ENCODE measurements around the gene OGN.
"Not testable (repeated sequence)": the region's sequence is repeated elsewhere in the genome, so short reads cannot be mapped to it uniquely, and the experiment has no call there.

The OGN gene, protein sequence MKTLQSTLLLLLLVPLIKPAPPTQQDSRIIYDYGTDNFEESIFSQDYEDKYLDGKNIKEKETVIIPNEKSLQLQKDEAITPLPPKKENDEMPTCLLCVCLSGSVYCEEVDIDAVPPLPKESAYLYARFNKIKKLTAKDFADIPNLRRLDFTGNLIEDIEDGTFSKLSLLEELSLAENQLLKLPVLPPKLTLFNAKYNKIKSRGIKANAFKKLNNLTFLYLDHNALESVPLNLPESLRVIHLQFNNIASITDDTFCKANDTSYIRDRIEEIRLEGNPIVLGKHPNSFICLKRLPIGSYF

GRCh38 chr9:92404042-92404836, at the start of gene OGN:
OGN (minus strand) TSS chr9:92404578; CDS start chr9:92403407, 1,171 bp downstream.
- no peak for DNase-seq

- no peak for DNase-seq
These were observed 42.2 kb upstream of the OGN start for GRCh38 chr9:92446536-92446935.

DNA sequence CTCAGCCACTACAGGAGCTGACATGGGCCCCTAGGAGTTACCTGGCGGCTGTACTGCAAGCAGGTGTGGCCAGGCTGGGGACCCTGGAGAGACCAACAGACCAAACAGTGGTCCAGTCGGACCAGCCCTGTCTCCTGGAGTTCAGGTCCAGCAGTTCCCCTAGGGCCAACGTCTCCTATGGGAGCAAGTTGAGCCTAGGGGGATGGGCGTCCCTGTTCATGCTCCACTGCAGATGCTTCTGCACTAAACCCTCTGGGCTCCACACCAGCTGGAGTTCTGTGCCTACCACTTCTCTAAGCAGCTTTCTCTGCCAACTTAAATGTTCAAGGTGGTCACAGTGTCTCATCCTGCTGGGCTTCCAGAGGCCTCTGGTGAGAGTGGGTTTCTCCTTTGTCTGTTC, 40.5 kb upstream of the OGN start:
- DNase-seq: no peak

DNA sequence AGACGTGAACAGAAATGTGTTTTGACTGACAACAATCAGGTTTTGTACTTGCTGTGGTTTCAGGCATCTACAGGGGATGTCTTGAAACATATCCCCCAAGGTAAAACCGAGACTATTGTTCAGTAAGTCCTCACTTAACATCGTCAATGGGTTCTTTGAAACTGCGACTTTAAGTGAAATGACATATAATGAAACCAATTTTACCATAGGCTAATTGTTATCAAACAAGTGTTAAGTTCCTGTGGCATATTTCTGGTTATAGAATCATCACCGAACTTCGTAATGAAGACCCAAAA, 36.3 kb upstream of the OGN start:
- DNase-seq: no peak

- no peak for DNase-seq
These were observed 35.8 kb upstream of the OGN start for GRCh38 chr9:92439921-92440750.

DNA sequence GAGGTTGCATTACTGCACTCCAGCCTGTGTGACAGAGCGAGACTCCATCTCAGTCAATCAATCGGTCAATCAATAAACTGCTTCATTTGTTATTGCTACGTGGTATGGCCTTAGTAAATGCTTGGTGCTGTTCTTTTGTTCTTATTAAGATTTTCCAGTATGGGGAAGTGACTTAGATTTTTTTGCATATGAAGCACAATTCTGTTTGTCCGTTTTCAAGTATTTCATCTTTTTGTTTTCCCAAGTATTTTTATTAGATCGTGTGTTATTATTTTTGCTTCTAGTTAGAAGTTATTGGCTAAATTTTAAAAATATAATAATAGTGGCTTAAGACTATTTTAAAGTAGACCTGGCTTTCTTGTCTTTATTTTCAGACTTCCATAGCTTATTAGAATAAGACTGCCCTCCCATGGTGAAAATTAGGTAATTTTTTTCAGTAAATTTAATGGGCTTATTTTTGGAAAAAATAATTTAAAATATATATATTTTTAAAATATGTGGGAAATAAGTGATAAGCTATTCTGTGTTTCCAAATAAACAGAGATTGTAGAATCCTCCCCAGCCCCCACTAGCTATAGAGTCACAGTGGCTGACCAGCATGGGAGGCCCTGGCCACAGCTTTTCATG, 34.6 kb upstream of the OGN start:
- DNase-seq: no peak

GRCh38 chr9:92435263-92435662, 30.9 kb upstream of the OGN start:
- no peak for DNase-seq

- no peak for DNase-seq
These were observed 28.7 kb upstream of the OGN start for GRCh38 chr9:92432972-92433548.

GRCh38 chr9:92432350-92432749, 28.0 kb upstream of the OGN start:
- no peak for DNase-seq

- no peak for DNase-seq
These were observed 25.5 kb upstream of the OGN start for GRCh38 chr9:92429836-92430235.

DNA sequence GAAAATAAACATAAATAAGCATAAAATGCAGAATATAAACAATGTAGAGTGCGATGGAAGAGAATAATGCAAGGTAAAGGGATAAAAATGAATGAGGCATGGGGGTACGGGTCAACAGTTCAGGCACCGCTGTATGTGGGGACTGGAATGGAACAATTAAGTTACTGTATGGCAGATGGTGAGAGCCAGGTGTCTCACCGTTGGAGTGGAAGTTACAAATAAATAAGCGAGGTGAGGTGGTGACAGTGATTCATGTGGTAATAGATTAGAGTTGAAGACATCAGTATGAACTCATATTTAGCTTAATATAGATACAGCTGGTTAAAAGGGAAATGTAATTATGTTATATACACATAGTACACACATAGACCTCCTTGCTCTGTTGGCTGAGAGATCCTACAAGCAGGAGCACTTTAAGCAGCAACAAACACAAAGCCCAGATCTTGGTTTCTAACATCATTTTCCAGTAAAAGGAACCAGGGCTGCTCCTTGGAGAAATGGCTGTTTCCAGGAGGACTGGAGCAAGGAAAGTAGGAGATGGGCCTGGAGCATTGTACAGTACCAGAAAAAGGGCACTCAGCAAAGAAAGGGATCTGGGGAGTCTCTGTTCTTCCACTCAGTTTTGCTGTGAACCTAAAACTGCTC, 22.2 kb upstream of the OGN start:
- DNase-seq: no peak

DNA sequence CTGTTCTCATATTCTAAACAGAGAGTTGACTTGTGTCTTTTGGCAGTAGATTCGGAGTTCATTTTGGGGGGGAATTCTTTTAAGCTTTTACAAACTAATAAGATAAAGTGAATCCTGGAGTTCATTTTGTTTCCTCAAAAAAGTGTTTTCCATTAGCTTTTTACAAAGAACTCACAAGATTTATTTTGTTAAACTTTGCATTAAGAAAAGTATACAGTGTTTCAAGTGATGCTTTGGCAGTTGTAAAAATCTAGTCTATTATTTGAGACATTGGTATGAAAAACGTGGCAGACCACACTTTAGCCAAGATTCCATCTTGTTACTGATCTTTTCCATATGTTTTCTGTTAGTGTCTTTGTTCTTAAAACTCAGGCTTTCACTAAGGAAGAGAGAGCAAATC, 21.1 kb upstream of the OGN start:
- DNase-seq: no peak

DNA sequence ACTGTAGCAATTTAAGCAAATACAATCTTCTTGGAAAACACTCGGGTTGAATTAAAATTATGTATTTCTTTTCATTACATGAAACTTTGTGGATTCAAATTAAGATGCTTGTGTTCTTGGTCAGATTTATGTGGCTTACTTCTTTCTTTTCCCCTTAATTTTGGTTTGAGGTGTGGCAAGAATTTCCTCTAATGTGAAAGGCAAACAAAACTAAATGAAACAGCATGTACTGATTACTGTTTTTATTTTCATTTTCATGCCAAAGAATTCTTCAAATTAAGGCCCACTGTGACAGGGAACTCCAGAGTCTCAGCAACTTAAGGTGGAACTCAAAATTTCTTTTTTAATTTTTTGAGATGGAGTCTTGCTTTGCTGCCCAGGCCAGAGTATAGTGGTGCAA, 20.0 kb upstream of the OGN start, which contains the start of gene OMD:
OMD (minus strand) TSS at position 132 of the 400 bp plus-strand sequence. CDS start 6,913 bp downstream, outside the sequence.
- DNase-seq: no peak

DNA sequence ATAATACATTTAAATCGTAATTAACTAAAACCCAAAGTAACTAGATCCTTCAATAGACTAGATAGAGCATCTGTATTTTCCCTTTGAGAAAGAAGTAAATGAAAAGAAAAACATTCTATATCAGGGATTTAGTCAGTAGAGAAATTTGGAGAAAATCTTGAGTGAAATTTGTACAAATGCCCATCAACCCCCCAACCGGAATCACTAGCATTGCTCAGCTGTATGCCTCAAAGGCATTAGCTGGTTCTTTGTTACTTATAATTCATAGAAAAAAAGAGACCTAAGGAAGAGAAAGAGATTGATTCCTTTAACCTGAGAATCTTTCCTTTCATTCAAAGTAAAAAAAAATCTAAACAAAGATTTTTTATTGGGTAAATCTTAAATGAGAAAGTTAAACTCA, 19.2 kb upstream of the OGN start:
- no peak for DNase-seq

GRCh38 chr9:92422611-92423338, 18.4 kb upstream of the OGN start:
- DNase-seq: no peak

GRCh38 chr9:92414566-92414965, 10.2 kb upstream of the OGN start:
- DNase-seq: no peak

- not testable (repeated sequence) for DNase-seq
These were observed 6.8 kb upstream of the OGN start for GRCh38 chr9:92411157-92411556.

DNA sequence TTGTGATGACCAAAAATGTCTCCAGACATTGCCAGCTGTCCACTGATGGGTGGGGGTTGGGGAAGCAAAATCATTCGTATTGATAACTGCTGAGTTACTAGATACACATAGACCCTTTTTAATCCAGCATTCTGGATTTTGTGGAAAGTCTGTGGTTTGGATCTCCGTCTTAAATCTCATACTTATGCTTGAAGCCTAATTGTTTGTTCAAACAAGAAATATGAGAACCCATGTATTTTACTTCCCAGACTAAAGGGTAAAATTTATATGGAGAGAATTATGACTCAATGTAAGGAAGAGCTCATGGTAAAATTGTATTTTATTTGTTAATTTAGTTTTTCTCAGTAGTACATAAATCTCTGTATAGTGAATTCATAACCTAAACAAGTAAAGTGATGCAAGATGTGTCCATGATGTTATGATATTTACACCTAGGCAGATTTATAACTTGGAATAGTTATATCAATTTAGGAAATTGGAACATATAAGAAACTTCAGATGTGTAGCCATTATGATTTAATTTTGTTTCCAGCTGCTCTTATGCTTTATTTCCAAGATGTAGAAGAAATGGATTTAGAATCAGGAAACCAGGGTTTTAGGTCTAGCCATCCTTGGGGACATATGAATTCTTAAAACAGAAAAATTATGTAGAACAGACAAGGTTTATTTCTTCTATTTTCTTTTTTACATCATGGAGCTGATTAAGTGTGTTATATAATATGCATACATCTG, 4.5 kb upstream of the OGN start:
- no peak for DNase-seq

DNA sequence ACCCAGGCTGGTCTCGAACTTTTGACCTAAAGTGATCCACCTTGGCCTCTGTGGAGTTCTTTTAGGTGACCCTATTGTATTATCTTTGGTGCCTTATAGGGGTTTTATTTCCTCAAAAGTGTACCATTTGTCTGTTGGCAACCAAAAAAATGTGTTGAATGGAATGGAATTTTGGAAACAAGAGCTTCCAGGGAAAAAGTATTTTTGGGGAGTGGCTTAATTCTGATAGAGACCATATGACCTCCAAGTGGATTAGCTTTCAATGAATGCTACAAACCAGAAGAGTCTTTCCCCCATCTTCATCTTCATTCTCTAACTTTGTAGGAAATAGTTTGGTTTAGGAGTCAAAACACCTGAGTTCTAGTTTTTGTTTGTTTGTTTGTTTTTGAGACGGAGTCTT, 3.4 kb upstream of the OGN start:
- DNase-seq: no peak

GRCh38 chr9:92406477-92406876, 2.1 kb upstream of the OGN start:
- no peak for DNase-seq

DNA sequence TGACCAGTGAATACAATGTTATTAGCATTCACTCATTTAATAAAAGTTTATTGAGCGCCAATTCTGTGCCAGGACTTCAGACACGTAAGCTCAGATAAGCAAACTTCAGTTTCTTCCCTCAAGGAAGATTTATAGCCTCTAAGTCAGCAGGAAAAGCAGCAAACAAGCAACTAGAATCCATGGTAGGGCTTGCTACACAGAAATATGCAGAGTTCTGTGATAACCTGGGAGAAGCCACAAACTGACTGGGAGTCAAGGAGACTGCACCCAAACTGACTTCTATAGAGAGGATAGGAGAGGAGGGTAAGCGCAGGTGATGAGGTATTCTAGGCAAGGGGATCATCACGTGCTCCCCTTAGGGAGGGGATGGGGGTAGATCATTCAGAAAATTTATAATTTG, 1.4 kb upstream of the OGN start:
- DNase-seq: no peak

All from left hindlimb (tissue), 1 donor.